NB4 (cell line): ENCODE data around the gene MYO10.

ENCODE experiments used
- DNase-seq: peaks from one replicate; pipeline ENCODE4 v3.0.0; 2010; ENCODE audit warnings: low read depth
- H3K4me3 ChIP-seq: one replicate; pipeline ENCODE4 v1.5.1; 2011; ENCODE audit warnings: mild to moderate bottlenecking, low read depth, low read length, moderate library complexity
- CTCF ChIP-seq: IDR thresholded peaks from one replicate; pipeline ENCODE4 v1.5.1; 2012; ENCODE audit warnings: low read depth, low read length
- MAX ChIP-seq: IDR thresholded peaks from 2 replicates; pipeline ENCODE4 v1.6.1; 2011; ENCODE audit warnings: low read depth, low read length
- MYC ChIP-seq: IDR thresholded peaks from 2 replicates; pipeline ENCODE4 v1.6.1; 2011; ENCODE audit warnings: low read depth, low read length
- POLR2A ChIP-seq: IDR thresholded peaks from 2 replicates; pipeline ENCODE4 v1.6.1; 2011; ENCODE audit warnings: mild to moderate bottlenecking; ENCODE audit not compliant: insufficient read length; ENCODE audit errors: extremely low read depth

MYO10 gene

GRCh38 chr5:16675806-16676205, 260.3 kb downstream of the MYO10 start:
- H3K4me3 ChIP-seq: no peak overlapping the region
- TF ChIP-seq POLR2A: no peak
- DNase-seq: no peak

DNA sequence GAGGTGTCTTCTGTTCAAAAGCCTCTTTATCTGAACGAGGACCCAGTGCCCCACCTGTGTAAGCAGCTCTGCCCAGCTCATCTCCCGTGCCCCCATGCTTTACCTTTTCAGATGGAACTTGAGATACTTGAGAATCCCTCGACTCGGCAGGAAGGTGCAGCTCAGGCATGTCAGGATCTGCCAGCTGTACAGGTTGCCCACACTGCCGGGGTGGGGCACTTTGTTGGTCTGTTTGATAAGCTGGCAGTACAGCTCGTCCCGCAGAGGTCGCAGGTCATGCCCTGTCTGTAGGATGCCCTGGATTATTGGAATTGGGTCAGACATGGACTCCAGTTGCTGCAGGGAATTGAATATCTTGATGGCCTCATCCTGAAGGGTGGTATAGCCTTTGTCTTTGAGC, 261.3 kb downstream of the MYO10 start:
- H3K4me3 ChIP-seq: no peak overlapping the region
- no peak for DNase-seq

DNA sequence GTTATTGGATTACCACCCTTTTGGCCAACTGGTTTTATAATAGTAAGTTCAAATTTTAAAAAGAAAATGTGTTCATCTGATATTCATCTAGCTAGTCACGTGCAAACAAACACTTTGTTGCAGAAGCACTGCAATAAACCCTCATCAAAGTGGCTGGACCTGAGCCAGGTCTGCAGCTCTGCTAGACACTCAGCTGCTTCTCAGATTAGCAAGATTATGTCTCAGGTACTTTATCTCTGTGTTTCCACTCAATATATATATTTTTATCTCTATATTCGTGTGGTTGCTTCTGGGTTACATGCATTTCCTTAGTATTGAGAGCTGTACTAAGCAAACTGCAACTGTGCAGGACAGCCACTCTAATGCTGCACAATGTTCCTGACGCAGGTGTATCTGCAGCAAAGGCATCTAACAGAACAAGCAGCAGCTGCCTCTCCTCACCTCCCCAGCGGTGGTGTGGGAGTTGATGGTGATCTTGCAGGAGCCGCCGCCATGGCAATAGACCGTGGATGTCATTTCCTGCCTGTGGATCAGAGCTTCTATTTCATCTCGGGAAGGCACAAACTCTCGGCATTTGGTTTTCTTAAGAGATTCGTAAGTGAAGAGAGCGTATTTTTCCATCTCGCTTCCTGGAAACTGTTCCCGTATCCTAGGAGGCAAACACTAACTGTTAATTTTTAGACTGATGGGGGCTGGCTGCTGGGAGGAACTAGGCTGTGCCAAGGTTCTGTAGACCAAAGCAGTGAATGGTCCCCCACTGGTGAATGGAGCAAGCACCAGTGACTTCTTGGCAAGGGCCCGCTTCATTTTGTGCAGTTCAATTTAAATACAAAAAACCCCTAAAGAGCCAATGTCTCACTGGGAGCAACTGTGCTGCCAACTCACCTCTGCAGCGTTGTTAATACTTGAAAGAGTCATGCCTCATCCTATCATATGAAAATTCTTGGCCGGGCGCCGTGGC, 262.6 kb downstream of the MYO10 start:
- H3K4me3 ChIP-seq: no peak overlapping the region
- no peak for DNase-seq
- TF ChIP-seq MYC (no peak), CTCF (no peak), MAX (no peak), POLR2A (no peak)

More for the DNA sequence above, 261.3 kb downstream of the MYO10 start:
- no peak for TF ChIP-seq CTCF
- no peak for TF ChIP-seq POLR2A
- no peak for TF ChIP-seq MYC
- no peak for TF ChIP-seq MAX

DNA sequence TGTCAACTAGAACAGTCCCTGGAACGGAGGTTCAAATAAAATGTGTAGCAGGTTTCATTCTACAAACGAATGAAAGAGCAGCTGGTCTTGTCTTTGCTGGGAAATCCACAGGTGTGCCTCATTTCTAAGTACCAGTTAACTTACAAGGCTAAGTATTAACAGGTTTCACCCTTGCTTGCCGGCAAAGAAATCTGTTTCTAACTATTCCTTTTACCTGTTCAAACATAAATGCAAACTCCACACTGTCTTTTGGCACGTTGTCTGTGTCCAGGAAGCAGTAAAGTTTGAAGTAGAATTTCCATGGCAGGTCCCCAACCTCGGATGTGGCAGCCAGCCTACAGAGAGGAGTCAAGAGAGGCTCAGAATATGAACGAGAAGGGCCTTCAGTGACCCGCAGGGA, 264.9 kb downstream of the MYO10 start:
- DNase-seq: no peak
- H3K4me3 ChIP-seq: no peak overlapping the region

GRCh38 chr5:16669776-16670175, 266.3 kb downstream of the MYO10 start:
- no peak for TF ChIP-seq MYC
- TF ChIP-seq MAX: no peak
- no peak for TF ChIP-seq CTCF
- TF ChIP-seq POLR2A: no peak

More for the DNA sequence above, 264.9 kb downstream of the MYO10 start:
- no peak for TF ChIP-seq POLR2A

GRCh38 chr5:16668631-16669030, 267.5 kb downstream of the MYO10 start:
- DNase-seq: no peak
- TF ChIP-seq POLR2A (no peak), CTCF (no peak), MYC (no peak), MAX (no peak)
- H3K4me3 ChIP-seq: no peak overlapping the region

More at GRCh38 chr5:16669776-16670175, 266.3 kb downstream of the MYO10 start:
- no peak overlapping the region for H3K4me3 ChIP-seq
- DNase-seq: no peak

GRCh38 chr5:16668194-16668593, 267.9 kb downstream of the MYO10 start:
- DNase-seq: no peak
- TF ChIP-seq POLR2A (no peak), CTCF (no peak)
- H3K4me3 ChIP-seq: no peak overlapping the region
